HepG2 (cell line): ENCODE results near the gene CFAP97D1.

ENCODE experiments used
- CTCF ChIP-seq: sonication (generic); formaldehyde crosslinking; IDR thresholded peaks from 2 replicates; pipeline ENCODE4 v1.5.0; 2020; ENCODE audit warnings: mild to moderate bottlenecking, missing genetic modification reagents, moderate library complexity
- MXD4 ChIP-seq: IDR thresholded peaks from 2 replicates; pipeline ENCODE4 v1.6.1; 2016; ENCODE audit warnings: mild to moderate bottlenecking, missing biosample characterization, missing genetic modification reagents
- ZNF136 ChIP-seq: sonication (generic); formaldehyde crosslinking; IDR thresholded peaks from 2 replicates; pipeline ENCODE4 v1.8.1; 2022; ENCODE audit warnings: low read depth, mild to moderate bottlenecking, moderate library complexity, missing genetic modification reagents
- ZNF232 ChIP-seq: sonication (generic); formaldehyde crosslinking; IDR thresholded peaks from 2 replicates; pipeline ENCODE4 v1.4.0; 2020; ENCODE audit warnings: missing genetic modification reagents, borderline replicate concordance
- ZNF83 ChIP-seq: sonication (generic); formaldehyde crosslinking; IDR thresholded peaks from 2 replicates; pipeline ENCODE4 v1.4.0; 2020; ENCODE audit warnings: missing genetic modification reagents, mild to moderate bottlenecking, borderline replicate concordance
- TF ChIP-seq, protein P1 (sequence below): sonication (generic); formaldehyde crosslinking; IDR thresholded peaks from 2 replicates; pipeline ENCODE4 v1.4.0; 2020; ENCODE audit warnings: missing genetic modification reagents, mild to moderate bottlenecking, borderline replicate concordance
- TF ChIP-seq, protein P2 (sequence below): sonication (generic); formaldehyde crosslinking; IDR thresholded peaks from 2 replicates; pipeline ENCODE4 v1.4.0; 2020; ENCODE audit warnings: missing genetic modification reagents, borderline replicate concordance
- TF ChIP-seq, protein P3 (sequence below): sonication (generic); formaldehyde crosslinking; IDR thresholded peaks from 2 replicates; pipeline ENCODE4 v1.4.0; 2020; ENCODE audit warnings: missing genetic modification reagents

DNA sequence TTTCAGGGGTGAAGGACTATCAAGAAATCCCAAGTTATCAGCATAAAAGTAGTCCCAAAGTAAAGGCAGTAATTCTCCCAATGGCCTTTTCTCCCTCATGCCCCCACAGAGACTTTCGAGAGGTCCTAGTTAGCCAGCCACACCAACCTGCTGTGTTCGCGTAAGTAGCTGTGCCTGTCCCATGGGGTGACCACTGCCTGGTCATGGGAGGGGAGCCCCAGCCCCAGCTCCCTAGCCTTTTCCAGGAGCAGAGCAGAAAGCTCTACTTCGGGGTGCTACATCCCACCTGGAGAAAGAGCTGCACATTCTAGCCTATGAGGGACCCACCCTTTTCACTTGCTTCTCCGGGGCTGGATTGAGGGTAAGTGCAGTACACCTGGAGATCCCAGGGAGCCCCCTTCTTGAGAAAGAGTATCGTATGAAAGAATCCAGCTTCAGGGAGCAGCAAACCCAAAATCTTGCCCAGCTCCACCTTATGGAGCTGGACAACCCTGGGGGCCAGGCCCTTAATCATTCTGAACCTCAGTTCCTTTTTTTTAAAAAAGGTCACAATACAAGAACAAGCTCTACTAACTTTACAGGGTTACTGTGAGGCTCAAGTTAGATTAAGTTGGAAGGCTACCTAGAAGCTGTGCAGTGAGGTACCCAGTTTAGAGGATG is 13.1 kb upstream of the CFAP97D1 start:
- TF ChIP-seq, protein P1, sequence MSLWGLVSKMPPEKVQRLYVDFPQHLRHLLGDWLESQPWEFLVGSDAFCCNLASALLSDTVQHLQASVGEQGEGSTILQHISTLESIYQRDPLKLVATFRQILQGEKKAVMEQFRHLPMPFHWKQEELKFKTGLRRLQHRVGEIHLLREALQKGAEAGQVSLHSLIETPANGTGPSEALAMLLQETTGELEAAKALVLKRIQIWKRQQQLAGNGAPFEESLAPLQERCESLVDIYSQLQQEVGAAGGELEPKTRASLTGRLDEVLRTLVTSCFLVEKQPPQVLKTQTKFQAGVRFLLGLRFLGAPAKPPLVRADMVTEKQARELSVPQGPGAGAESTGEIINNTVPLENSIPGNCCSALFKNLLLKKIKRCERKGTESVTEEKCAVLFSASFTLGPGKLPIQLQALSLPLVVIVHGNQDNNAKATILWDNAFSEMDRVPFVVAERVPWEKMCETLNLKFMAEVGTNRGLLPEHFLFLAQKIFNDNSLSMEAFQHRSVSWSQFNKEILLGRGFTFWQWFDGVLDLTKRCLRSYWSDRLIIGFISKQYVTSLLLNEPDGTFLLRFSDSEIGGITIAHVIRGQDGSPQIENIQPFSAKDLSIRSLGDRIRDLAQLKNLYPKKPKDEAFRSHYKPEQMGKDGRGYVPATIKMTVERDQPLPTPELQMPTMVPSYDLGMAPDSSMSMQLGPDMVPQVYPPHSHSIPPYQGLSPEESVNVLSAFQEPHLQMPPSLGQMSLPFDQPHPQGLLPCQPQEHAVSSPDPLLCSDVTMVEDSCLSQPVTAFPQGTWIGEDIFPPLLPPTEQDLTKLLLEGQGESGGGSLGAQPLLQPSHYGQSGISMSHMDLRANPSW, result no peak
- TF ChIP-seq ZNF136 (CRISPR knock-in tag), result no peak
- TF ChIP-seq, protein P2, sequence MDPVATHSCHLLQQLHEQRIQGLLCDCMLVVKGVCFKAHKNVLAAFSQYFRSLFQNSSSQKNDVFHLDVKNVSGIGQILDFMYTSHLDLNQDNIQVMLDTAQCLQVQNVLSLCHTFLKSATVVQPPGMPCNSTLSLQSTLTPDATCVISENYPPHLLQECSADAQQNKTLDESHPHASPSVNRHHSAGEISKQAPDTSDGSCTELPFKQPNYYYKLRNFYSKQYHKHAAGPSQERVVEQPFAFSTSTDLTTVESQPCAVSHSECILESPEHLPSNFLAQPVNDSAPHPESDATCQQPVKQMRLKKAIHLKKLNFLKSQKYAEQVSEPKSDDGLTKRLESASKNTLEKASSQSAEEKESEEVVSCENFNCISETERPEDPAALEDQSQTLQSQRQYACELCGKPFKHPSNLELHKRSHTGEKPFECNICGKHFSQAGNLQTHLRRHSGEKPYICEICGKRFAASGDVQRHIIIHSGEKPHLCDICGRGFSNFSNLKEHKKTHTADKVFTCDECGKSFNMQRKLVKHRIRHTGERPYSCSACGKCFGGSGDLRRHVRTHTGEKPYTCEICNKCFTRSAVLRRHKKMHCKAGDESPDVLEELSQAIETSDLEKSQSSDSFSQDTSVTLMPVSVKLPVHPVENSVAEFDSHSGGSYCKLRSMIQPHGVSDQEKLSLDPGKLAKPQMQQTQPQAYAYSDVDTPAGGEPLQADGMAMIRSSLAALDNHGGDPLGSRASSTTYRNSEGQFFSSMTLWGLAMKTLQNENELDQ (CRISPR knock-in tag), result no peak
- no peak for TF ChIP-seq ZNF232 (CRISPR knock-in tag)
- TF ChIP-seq ZNF83 (CRISPR knock-in tag), result no peak
- no peak for TF ChIP-seq MXD4 (CRISPR knock-in tag)
- TF ChIP-seq CTCF (CRISPR knock-in tag), result no peak
- TF ChIP-seq, protein P3, sequence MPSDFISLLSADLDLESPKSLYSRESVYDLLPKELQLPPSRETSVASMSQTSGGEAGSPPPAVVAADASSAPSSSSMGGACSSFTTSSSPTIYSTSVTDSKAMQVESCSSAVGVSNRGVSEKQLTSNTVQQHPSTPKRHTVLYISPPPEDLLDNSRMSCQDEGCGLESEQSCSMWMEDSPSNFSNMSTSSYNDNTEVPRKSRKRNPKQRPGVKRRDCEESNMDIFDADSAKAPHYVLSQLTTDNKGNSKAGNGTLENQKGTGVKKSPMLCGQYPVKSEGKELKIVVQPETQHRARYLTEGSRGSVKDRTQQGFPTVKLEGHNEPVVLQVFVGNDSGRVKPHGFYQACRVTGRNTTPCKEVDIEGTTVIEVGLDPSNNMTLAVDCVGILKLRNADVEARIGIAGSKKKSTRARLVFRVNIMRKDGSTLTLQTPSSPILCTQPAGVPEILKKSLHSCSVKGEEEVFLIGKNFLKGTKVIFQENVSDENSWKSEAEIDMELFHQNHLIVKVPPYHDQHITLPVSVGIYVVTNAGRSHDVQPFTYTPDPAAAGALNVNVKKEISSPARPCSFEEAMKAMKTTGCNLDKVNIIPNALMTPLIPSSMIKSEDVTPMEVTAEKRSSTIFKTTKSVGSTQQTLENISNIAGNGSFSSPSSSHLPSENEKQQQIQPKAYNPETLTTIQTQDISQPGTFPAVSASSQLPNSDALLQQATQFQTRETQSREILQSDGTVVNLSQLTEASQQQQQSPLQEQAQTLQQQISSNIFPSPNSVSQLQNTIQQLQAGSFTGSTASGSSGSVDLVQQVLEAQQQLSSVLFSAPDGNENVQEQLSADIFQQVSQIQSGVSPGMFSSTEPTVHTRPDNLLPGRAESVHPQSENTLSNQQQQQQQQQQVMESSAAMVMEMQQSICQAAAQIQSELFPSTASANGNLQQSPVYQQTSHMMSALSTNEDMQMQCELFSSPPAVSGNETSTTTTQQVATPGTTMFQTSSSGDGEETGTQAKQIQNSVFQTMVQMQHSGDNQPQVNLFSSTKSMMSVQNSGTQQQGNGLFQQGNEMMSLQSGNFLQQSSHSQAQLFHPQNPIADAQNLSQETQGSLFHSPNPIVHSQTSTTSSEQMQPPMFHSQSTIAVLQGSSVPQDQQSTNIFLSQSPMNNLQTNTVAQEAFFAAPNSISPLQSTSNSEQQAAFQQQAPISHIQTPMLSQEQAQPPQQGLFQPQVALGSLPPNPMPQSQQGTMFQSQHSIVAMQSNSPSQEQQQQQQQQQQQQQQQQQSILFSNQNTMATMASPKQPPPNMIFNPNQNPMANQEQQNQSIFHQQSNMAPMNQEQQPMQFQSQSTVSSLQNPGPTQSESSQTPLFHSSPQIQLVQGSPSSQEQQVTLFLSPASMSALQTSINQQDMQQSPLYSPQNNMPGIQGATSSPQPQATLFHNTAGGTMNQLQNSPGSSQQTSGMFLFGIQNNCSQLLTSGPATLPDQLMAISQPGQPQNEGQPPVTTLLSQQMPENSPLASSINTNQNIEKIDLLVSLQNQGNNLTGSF, result no peak
